Esophagus muscularis mucosa (tissue), 4 donors: ENCODE results near the gene PEA15. TPM values are rescaled to one million over a fixed set of nuclear protein-coding genes. Genes with fewer than 3 reads are reported as not detected.

ENCODE experiments used
- DNase-seq: peaks from one replicate; pipeline ENCODE4 v3.0.0-alpha.2; 2017; ENCODE audit errors: extremely low spot score
- H3K27ac ChIP-seq, 4 donors: fragments of 200-600 bp; sonication (generic); replicated peaks in 1 of 4; 1 replicate in 3 of 4; 2 replicates in 1 of 4; pipeline ENCODE4 v1.5.1; 2016 to 2019; ENCODE audit warnings: mild to moderate bottlenecking in 1 of 4
- H3K27me3 ChIP-seq, 4 donors: fragments of 200-600 bp; sonication (generic); one replicate each; pipeline versions ENCODE4 v1.5.1 to v1.6.0; 2016 to 2019
- H3K36me3 ChIP-seq, 4 donors: fragments of 200-600 bp; sonication (generic); one replicate each; pipeline ENCODE4 v1.5.1; 2016 to 2019
- H3K4me1 ChIP-seq, 4 donors: fragments of 200-600 bp; sonication (generic); one replicate each; pipeline ENCODE4 v1.5.1; 2016 to 2019
- H3K4me3 ChIP-seq, 4 donors: fragments of 200-600 bp; sonication (generic); 1 replicate in 2 of 4; 2 replicates in 2 of 4; pipeline ENCODE4 v1.5.1; 2016 to 2019; ENCODE audit warnings: mild to moderate bottlenecking in 4 of 4, moderate library complexity in 1 of 4
- H3K9me3 ChIP-seq, 4 donors: fragments of 200-600 bp; sonication (generic); 1 replicate in 3 of 4; 2 replicates in 1 of 4; pipeline ENCODE4 v1.5.1; 2016 to 2019
- EP300 ChIP-seq: sonication (generic); formaldehyde crosslinking; IDR thresholded peaks from one replicate; pipeline ENCODE4 v1.6.1; 2017; ENCODE audit warnings: antibody characterized with exemption
- POLR2A ChIP-seq: fragments of 450-650 bp; IDR thresholded peaks from one replicate; pipeline ENCODE4 v1.6.1; 2017; ENCODE audit warnings: antibody characterized with exemption, moderate library complexity, mild to moderate bottlenecking, low read depth
- POLR2AphosphoS5 ChIP-seq, 2 donors: sonication (generic); formaldehyde crosslinking; IDR thresholded peaks; one replicate each; pipeline ENCODE4 v1.6.1; 2017; ENCODE audit warnings: antibody characterized with exemption in 2 of 2
- WGBS: methylation state at CpG from one replicate; pipeline ENCODE4 v1.1.5; 2018; 5-methylcytosine and 5-hydroxymethylcytosine counted together
- intact Hi-C: fragments of 100-400 bp; cut with DNase I; formaldehyde crosslinking; loops from one replicate; pipeline ENCODE4 v1.15.1; 2023
- total RNA-seq, 4 donors: library from RNA; depleted of rRNA; stranded (reverse); fragments of >200 nt; gene quantifications; one replicate each; pipeline versions ENCODE4 v1.1.0 to v1.2.1, GENCODE V29; 2016
- TF ChIP-seq, protein P1 (sequence below), 3 experiments: fragments of 200-600 bp in 2 of 3; fragments of 450-650 bp in 1 of 3; sonication (generic) in 2 of 3; IDR thresholded peaks; one replicate each; pipeline ENCODE4 v1.5.1; 2017 to 2019; ENCODE audit warnings: antibody characterized with exemption in 3 of 3, mild to moderate bottlenecking in 2 of 3, moderate library complexity in 1 of 3

The PEA15 gene
- total RNA-seq, 4 donors from 2014 or later = 161 to 286 (median 239) TPM

DNA sequence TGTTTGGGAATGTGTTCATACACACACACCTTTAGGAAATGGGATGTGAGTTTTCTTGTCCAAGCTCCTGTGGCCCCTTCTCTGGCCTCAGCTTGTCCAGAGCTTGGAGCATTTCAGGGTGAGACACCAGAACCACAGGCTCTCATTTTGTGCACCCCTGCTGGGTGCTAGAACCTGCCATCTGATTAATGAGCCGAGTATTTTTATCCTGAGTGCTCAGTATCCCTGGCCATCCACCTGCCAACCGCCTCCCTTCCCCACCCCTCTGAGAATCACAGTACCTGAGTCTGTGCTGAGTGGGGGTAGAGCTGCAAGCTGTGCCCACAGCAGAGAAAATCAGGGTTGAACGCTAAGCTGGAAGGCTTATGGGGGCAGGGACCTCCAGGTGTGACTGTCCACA, 13.4 kb upstream of the PEA15 start:
- intact Hi-C loops = loop anchor here (2.0 kb wide), 3 partner anchors 29 to 99 kb away; no protein-coding TSS in a partner anchor
- Histone ChIP-seq H3K4me3 (no peak overlapping the region), H3K27me3 (no peaks in the 10 kb centered on the region), H3K36me3 (no peaks in the 10 kb centered on the region), H3K27ac (peak overlapping the region in 1 of 4 donors; percentile 37), H3K9me3 (no peaks in the 10 kb centered on the region), H3K4me1 (peaks cover 27 to 48% (median 43%) of the 10 kb centered on the region in 4 donors)
- DNase-seq = no peak
- TF ChIP-seq, protein P1, sequence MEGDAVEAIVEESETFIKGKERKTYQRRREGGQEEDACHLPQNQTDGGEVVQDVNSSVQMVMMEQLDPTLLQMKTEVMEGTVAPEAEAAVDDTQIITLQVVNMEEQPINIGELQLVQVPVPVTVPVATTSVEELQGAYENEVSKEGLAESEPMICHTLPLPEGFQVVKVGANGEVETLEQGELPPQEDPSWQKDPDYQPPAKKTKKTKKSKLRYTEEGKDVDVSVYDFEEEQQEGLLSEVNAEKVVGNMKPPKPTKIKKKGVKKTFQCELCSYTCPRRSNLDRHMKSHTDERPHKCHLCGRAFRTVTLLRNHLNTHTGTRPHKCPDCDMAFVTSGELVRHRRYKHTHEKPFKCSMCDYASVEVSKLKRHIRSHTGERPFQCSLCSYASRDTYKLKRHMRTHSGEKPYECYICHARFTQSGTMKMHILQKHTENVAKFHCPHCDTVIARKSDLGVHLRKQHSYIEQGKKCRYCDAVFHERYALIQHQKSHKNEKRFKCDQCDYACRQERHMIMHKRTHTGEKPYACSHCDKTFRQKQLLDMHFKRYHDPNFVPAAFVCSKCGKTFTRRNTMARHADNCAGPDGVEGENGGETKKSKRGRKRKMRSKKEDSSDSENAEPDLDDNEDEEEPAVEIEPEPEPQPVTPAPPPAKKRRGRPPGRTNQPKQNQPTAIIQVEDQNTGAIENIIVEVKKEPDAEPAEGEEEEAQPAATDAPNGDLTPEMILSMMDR (IDR thresholded peaks at IDR 0.05) = no peak
- TF ChIP-seq POLR2AphosphoS5 (IDR thresholded peaks at IDR 0.05) (no peak), POLR2A (no peak), EP300 (no peak)
- 100% methylated on average over 2 of the region's 3 CpGs for WGBS

DNA sequence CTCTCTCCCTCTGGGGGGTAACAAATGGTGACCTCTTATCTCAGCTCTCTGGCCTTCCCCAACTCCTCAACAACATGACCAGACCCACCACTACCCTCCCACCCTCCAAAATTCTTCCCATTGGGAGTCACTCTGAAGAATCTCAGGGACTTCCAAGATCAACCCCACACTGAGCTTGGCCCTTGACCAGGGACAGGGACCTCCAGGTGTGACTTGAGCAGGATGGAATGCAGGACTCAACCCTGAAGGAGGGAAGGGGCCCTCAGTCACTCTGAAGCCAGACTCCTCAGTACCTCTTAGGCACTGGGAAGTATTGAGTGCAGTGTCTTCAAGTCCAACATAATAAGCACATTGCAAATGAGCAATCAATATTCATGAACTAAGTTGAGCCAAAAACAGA, 12.9 kb upstream of the PEA15 start:
- TF ChIP-seq POLR2AphosphoS5 (IDR thresholded peaks at IDR 0.05) = no peak
- no peak for TF ChIP-seq EP300
- TF ChIP-seq, protein P1 (IDR thresholded peaks at IDR 0.05) = no peak
- no peak for TF ChIP-seq POLR2A

DNA sequence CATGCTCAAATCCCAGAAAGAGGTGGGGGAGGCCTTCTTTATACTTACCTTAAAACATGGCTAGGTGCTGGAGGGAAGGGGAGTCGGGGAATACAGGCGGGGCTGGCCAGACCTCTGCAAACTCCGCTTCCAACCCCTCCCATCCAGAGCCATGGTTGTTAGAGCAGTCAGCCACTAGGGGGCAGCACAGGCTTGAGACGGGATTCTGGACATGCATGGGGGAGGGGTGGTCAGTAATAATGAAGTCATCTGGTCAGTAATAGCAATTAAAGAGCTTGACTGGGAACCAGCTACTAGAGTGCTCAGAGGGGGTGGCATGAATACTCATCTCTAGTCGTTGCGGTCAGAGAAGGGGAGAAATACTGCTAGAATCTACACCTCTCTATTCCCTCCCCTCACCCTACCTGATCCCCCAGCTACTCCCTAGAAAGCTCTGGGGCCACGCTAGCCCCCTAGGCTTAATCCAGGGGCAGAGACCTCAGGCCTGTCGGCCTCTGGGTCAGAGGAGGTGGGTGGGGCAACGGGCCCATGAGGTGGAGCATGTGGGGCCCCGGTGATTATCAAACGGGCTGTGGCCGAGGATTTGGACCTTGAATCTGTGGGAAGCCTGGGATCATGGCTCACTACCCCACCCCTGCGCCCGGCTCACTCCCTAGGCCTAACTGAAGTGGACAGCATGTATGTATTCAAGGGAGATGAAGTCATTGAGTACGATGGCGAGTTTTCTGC, 11.9 kb upstream of the PEA15 start:
- no peaks in the 10 kb centered on the region for H3K27me3 ChIP-seq
- H3K36me3 ChIP-seq = no peaks in the 10 kb centered on the region
- WGBS = 42% methylated on average over 9 of the region's 16 CpGs
- intact Hi-C loops = loop anchor here (2.0 kb wide), 3 partner anchors 28 to 98 kb away; no protein-coding TSS in a partner anchor
- H3K9me3 ChIP-seq = no peaks in the 10 kb centered on the region
- H3K4me1 ChIP-seq = peaks cover 30 to 48% (median 43%) of the 10 kb centered on the region in 4 donors
- DNase-seq = peak; percentile 96
- TF ChIP-seq, protein P1 (IDR thresholded peaks at IDR 0.05) = peak; percentile 95 to 98 (median 97)
- TF ChIP-seq EP300 = no peak
- TF ChIP-seq POLR2AphosphoS5 (IDR thresholded peaks at IDR 0.05) = peak; percentile 62 to 72
- no peak for TF ChIP-seq POLR2A
- H3K27ac ChIP-seq = peak overlapping the region in 3 of 4 donors; percentile 21 to 49 (median 45)
- H3K4me3 ChIP-seq = peak overlapping the region in 2 of 4 donors; percentile 15 to 36

More for the DNA sequence above, 12.9 kb upstream of the PEA15 start:
- no peaks in the 10 kb centered on the region for H3K27me3 ChIP-seq
- H3K4me3 ChIP-seq = no peak overlapping the region
- intact Hi-C loops = loop anchor here (2.0 kb wide), 3 partner anchors 29 to 99 kb away; no protein-coding TSS in a partner anchor
- no peaks in the 10 kb centered on the region for H3K9me3 ChIP-seq
- no peak for DNase-seq
- peak overlapping the region in 3 of 4 donors; percentile 9 to 49 (median 37) for H3K27ac ChIP-seq
- H3K4me1 ChIP-seq = peaks cover 28 to 48% (median 43%) of the 10 kb centered on the region in 4 donors
- no peaks in the 10 kb centered on the region for H3K36me3 ChIP-seq

DNA sequence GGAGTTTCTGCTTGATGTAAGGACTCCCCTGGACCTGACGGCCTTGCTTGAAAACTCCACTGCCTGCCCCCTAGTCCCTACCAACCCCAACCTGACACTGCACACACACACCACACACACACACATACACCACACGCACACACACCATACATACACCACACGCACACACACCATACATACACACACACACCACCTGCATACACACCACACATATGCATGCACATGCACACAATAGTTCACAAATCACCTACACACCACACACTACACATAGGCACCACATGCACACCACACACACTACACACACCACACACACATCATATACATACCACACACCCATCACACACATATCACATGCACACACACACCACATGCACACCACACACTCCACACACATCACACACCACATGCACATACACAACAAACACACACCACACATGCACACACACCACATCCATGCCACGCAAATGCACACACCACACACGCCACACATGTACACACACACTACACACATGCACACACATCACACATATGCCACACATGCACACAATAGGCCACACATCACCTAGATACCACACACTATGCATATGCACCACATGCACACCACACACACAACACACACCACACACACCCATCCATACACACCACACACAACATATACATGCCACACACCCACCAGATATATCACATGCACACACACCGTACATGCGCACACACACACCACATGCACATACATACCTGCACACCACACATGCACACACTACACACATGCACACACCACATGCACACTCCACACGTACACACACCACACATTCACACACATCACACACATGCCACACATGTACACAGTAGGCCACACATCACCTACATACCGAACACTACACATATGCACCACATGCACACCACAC, 11.1 kb upstream of the PEA15 start:
- H3K4me3 ChIP-seq = no peak overlapping the region
- no peaks in the 10 kb centered on the region for H3K36me3 ChIP-seq
- H3K27ac ChIP-seq = no peak overlapping the region
- H3K9me3 ChIP-seq = no peaks in the 10 kb centered on the region
- intact Hi-C loops = loop anchor here (2.0 kb wide), 4 partner anchors 27 to 97 kb away; no protein-coding TSS in a partner anchor
- WGBS = 73% methylated on average over 9 of the region's 9 CpGs
- no peak for DNase-seq
- peaks cover 30 to 46% (median 43%) of the 10 kb centered on the region in 4 donors for H3K4me1 ChIP-seq
- TF ChIP-seq POLR2AphosphoS5 (IDR thresholded peaks at IDR 0.05) = no peak
- TF ChIP-seq EP300 = no peak
- no peak for TF ChIP-seq POLR2A
- TF ChIP-seq, protein P1 (IDR thresholded peaks at IDR 0.05) = no peak
- no peaks in the 10 kb centered on the region for H3K27me3 ChIP-seq
